Measurements from ENCODE around the gene POLDIP3.
"Not testable (repeated sequence)": the region's sequence is repeated elsewhere in the genome, so short reads cannot be mapped to it uniquely, and the experiment has no call there.

POLDIP3 gene

DNA sequence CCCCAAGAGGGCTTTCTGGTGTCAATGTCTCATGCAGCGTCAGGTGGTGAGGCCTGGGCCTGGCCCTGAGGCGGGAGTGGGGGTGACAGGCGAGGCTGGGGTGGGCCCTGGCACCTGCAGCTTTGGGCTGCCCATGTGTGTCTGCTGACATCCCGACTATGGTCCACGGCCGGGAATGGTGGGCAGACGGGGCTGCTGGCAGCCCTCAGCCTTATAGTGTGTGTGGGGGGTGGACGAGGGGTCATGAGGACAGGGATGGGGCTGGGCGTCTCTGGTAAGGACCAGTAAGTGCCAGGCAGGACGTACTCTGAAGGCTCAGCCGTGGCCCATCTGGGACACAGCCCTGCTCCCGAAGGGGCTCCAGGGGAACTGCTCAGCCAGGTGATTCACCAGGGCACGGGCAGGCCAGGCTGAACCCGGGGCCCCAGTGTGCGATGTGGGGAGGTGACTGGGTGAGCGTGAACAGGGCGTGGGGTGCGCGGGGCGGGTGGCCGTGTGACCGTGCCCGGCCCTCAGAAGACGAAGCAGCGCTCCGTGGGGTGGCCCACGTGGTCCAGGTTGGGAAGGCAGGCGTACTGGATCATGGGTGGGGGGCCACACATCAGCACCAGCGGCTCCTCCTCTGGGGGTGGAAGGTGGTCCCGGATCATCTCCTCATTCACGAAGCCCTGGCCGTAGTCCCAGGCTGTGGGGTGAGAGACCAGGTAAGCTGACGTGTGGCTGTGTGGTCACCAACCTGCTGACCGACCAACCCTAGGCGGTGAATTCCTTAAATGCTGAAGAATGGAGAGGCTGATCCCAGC lies 4.8 kb upstream of the POLDIP3 start:
- TF ChIP-seq CTCF (IDR thresholded peaks at IDR 0.05; ENCODE audit: insufficient read depth, low read depth, low read length, missing control alignments): no peak
- no peak for DNase-seq (ENCODE audit: low read depth)
- H3K4me3 ChIP-seq (ENCODE audit: low read length): no peak overlapping the region

DNA sequence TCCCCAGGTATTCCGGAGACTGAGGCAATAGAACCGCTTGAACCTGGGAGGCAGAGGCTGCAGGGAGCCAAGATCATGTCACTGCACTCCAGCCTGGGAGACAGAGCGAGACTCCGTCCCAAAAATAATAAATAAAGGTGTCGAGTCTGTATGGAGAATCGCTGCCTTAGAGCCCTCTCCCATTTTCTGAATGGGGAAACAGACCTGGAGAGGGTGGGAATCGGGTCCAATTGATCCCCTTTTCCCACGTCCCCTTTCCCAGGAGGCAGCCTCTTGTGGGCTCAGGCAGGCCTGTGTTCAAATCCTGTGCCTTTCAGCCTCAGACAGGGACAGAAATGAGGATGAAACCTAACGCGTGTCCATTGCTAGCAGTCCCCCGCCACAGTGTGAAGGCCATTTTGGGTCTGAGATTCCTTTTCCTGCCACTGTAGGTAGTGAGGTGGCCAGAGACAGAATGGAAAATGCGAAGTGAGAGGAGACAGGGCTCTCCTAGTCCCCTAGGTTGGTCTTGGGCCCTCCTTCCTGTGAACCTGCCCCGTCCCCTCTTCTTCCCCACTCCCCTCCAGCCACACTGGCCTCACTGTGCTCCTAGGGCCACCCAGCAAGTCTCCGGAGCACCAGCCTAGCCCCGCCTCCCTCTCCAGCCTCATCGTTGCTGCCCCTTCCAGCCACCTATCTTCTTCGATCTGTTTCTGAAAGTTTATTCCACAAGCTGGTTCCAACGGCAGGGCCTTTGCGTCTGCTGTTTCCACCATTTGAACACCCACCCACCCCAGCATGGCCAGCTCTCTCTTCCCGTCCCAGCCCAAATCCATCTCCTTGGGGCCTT lies 2.7 kb upstream of the POLDIP3 start:
- no peak for DNase-seq (ENCODE audit: low read depth)
- no peak for TF ChIP-seq CTCF (IDR thresholded peaks at IDR 0.05; ENCODE audit: insufficient read depth, low read depth, low read length, missing control alignments)
- H3K4me3 ChIP-seq (ENCODE audit: low read length): no peak overlapping the region

DNA sequence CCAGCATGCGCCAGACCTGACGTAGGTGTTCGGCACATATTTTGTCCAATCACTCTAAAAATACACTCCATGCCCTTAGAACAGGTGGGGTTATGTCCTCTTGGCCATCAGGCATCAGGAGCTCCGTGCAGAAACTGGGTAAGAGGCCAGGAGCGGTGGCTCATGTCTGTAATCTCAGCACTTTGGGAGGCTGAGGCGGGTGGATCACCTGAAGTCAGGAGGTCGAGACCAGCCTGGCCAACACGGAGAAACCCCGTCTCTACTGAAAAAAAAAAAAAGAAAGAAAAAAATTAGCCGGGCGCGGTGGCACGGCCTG lies 1.1 kb upstream of the POLDIP3 start:
- DNase-seq (ENCODE audit: low read depth): not testable (repeated sequence)
- peak overlapping the region; percentile 89 for H3K4me3 ChIP-seq (ENCODE audit: low read length)

DNA sequence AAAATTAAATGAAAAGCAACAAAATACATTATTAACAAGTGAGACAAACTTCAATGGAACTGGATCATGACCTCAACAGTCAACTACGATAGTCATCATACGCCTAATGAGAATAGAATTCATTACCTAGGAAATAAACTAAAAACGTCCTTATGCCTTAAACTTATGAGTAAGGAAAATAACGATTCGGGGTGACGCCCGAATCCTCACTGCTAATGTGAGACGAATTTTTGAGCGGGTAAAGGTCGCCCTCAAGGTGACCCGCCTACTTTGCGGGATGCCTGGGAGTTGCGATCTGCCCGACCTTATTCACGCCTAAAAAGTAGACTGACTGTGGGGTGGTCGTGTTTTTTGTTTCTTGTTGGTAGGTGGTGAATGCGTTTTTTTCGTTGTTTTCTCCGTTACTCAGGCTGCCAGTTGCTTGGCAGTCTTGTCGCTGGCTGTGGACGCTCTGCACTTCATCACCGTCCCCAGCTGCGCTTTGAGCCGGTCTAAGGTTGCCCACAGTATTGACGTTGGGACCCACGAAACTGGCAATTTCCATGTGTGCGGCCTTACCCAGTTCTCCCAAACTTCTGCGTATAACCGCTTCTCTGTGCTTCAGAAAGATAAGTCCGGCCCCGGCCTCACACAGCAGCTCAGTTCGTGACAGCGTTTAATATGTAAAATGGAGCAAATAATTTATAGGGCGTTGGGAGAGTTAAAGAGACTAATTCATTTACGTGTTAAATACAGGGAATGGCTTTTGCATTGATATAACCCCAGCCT lies 593 bp upstream of the POLDIP3 start:
- peak overlapping the region; percentile 89 for H3K4me3 ChIP-seq (ENCODE audit: low read length)
- no peak for TF ChIP-seq CTCF (IDR thresholded peaks at IDR 0.05; ENCODE audit: insufficient read depth, low read depth, low read length, missing control alignments)
- DNase-seq (ENCODE audit: low read depth): peak; percentile 95

DNA sequence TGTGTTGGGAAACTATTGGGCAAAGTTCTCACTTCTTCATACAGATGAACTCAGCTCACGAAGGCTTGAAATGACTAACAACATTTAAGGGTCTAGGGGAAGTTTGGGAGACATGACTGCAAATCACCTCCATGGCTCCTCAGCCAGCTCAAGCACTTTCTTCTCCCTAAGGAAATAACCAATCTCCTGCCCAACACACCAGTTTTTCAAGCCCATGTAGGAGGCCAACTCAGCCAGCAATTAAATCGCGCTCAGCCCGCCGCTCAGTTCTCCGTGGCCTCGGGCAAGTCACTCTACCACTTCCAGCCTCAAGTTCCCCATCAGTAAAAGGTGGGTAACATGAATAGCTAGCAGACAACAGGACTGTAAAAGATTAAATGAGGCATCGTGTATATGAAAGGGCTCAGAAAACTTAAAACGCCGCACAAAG lies 796 bp downstream of the POLDIP3 start:
- DNase-seq (ENCODE audit: low read depth): peak; percentile 53
- no peak for TF ChIP-seq CTCF (IDR thresholded peaks at IDR 0.05; ENCODE audit: insufficient read depth, low read depth, low read length, missing control alignments)
- H3K4me3 ChIP-seq (ENCODE audit: low read length): peak overlapping the region; percentile 89

DNA sequence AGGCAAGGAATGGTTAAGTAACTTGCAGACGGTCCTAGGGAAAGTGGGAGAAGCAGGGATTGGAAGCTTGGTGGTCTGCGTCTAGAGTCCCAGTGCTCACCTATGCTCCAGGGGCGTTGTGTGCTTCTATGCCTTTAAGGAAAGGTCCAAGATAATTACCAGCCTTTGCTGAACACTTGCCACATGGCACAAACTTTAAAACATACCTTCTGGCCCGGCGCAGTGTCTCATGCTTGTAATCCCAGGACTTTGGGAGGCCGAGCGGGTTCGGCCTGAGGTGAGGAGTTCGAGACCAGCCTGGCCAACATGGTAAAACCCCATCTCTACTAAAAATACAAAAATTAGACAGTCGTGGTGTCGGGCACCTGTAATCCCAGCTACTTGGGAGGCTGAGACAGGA lies 2.3 kb downstream of the POLDIP3 start:
- no peak for TF ChIP-seq CTCF (IDR thresholded peaks at IDR 0.05; ENCODE audit: insufficient read depth, low read depth, low read length, missing control alignments)
- H3K4me3 ChIP-seq (ENCODE audit: low read length): no peak overlapping the region

DNA sequence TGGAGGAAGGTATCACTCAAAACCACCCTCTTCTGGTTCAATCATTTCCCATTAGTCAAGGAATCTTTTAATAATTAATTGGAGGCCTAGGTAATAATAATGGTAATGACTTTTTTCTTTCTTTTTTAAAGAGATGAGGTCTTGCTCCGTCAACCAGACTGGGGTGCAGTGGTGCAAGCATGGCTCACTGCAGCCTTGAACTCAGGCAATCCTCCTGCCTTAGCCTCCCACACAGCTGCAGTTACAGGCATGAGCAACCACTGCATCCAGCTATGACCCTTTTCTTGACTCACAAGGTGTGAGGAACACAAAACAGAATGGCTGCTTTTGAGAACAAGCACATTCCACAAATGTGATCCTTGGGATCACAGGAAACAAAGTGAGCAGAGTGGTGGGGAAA lies 3.6 kb downstream of the POLDIP3 start:
- no peak for TF ChIP-seq CTCF (IDR thresholded peaks at IDR 0.05; ENCODE audit: insufficient read depth, low read depth, low read length, missing control alignments)
- DNase-seq (ENCODE audit: low read depth): peak; percentile 33
- H3K4me3 ChIP-seq (ENCODE audit: low read length): no peak overlapping the region

More for the DNA sequence above, 2.3 kb downstream of the POLDIP3 start:
- no peak for DNase-seq (ENCODE audit: low read depth)
